HepG2 (cell line): ENCODE data around the gene SS18L1. TPM values are rescaled to one million over a fixed set of nuclear protein-coding genes. Genes with fewer than 3 reads are reported as not detected.

ENCODE experiments used
- AKAP8 ChIP-seq: sonication (generic); formaldehyde crosslinking; IDR thresholded peaks from 2 replicates; pipeline ENCODE4 v1.5.1; 2020; ENCODE audit warnings: mild to moderate bottlenecking, missing genetic modification reagents
- GFI1 ChIP-seq: sonication (generic); formaldehyde crosslinking; IDR thresholded peaks from 2 replicates; pipeline ENCODE4 v1.5.0; 2020; ENCODE audit warnings: missing genetic modification reagents, mild to moderate bottlenecking, borderline replicate concordance
- HNRNPLL ChIP-seq: fragments of 200-400 bp; formaldehyde crosslinking; IDR thresholded peaks from 2 replicates; pipeline ENCODE4 v1.6.1; 2017; ENCODE audit warnings: mild to moderate bottlenecking, low read depth, low read length; ENCODE audit not compliant: poor library complexity, severe bottlenecking
- MAFG ChIP-seq: sonication (generic); formaldehyde crosslinking; IDR thresholded peaks from 2 replicates; pipeline ENCODE4 v1.5.1; 2020; ENCODE audit warnings: mild to moderate bottlenecking, missing genetic modification reagents
- MEIS2 ChIP-seq: sonication (generic); formaldehyde crosslinking; IDR thresholded peaks from 2 replicates; pipeline ENCODE4 v1.9.0; 2021; ENCODE audit warnings: mild to moderate bottlenecking, missing genetic modification reagents
- MIER3 ChIP-seq: IDR thresholded peaks from 2 replicates; pipeline ENCODE4 v1.6.1; 2016; ENCODE audit warnings: missing compliant biosample characterization, borderline replicate concordance
- MXI1 ChIP-seq: IDR thresholded peaks from 3 replicates; pipeline ENCODE4 v1.6.1; 2012; ENCODE audit warnings: low read depth, low read length, inconsistent platforms, borderline replicate concordance
- NFE2L1 ChIP-seq: sonication (generic); formaldehyde crosslinking; IDR thresholded peaks from 2 replicates; pipeline ENCODE4 v1.4.0; 2020; ENCODE audit warnings: missing genetic modification reagents, mild to moderate bottlenecking, borderline replicate concordance
- PCBP2 ChIP-seq: fragments of 200-400 bp; formaldehyde crosslinking; optimal IDR thresholded peaks from 2 replicates; pipeline ENCODE3; 2018; ENCODE audit warnings: low read length, low read depth; ENCODE audit not compliant: poor library complexity, severe bottlenecking
- RAD51 ChIP-seq: fragments of 450-650 bp; IDR thresholded peaks from 2 replicates; pipeline ENCODE4 v1.6.1; 2016; ENCODE audit warnings: borderline replicate concordance
- RFXAP ChIP-seq: sonication (generic); formaldehyde crosslinking; IDR thresholded peaks from 2 replicates; pipeline ENCODE4 v1.4.0; 2020; ENCODE audit warnings: missing genetic modification reagents, borderline replicate concordance
- TAF15 ChIP-seq: fragments of 200-400 bp; formaldehyde crosslinking; IDR thresholded peaks from one replicate; pipeline ENCODE4 v1.6.1; 2018; ENCODE audit warnings: mild to moderate bottlenecking, low read depth, low read length; ENCODE audit not compliant: poor library complexity, severe bottlenecking
- THAP11 ChIP-seq: IDR thresholded peaks from 2 replicates; pipeline ENCODE4 v1.6.1; 2016; ENCODE audit warnings: missing biosample characterization, missing genetic modification reagents
- YEATS2 ChIP-seq: sonication (generic); formaldehyde crosslinking; IDR thresholded peaks from 2 replicates; pipeline ENCODE4 v1.4.0; 2020; ENCODE audit warnings: missing genetic modification reagents, borderline replicate concordance
- ZBTB1 ChIP-seq: sonication (generic); formaldehyde crosslinking; IDR thresholded peaks from 2 replicates; pipeline ENCODE4 v1.4.0; 2020; ENCODE audit warnings: missing genetic modification reagents, borderline replicate concordance
- ZBTB8A ChIP-seq: sonication (generic); formaldehyde crosslinking; IDR thresholded peaks from 2 replicates; pipeline ENCODE4 v1.4.0; 2020; ENCODE audit warnings: mild to moderate bottlenecking, low read depth, missing genetic modification reagents, borderline replicate concordance
- ZNF441 ChIP-seq: sonication (generic); formaldehyde crosslinking; IDR thresholded peaks from 2 replicates; pipeline ENCODE4 v1.7.0; 2021; ENCODE audit warnings: missing genetic modification reagents, borderline replicate concordance
- ZNF510 ChIP-seq: sonication (generic); formaldehyde crosslinking; IDR thresholded peaks from 2 replicates; pipeline ENCODE4 v1.4.0; 2020; ENCODE audit warnings: low read depth, mild to moderate bottlenecking, missing genetic modification reagents
- ZNF674 ChIP-seq: sonication (generic); formaldehyde crosslinking; IDR thresholded peaks from 2 replicates; pipeline ENCODE4 v1.5.0; 2020; ENCODE audit warnings: low read depth, mild to moderate bottlenecking, missing genetic modification reagents
- ZNF850 ChIP-seq: sonication (generic); formaldehyde crosslinking; conservative IDR thresholded peaks from 2 replicates; pipeline ENCODE4 v1.9.0; 2021; ENCODE audit warnings: mild to moderate bottlenecking, missing genetic modification reagents
- polyA plus RNA-seq, 8 experiments: library from polyadenylated mRNA; depleted of rRNA in 3 of 8; stranded (reverse) in 7 of 8; unstranded in 1 of 8; fragments of >200 nt; fragmentation: Illumina TruSeq in 4 of 8; extraction: Trizol in 4 of 8; gene quantifications; 2 replicates each; pipeline versions ENCODE4 v1.2.1 to v1.2.3, GENCODE V29; 2011 to 2016; ENCODE audit warnings: low read depth in 4 of 8, missing spikeins in 1 of 8, mixed read lengths in 1 of 8; ENCODE audit not compliant: insufficient read depth in 1 of 8
- total RNA-seq, 5 experiments: library from RNA; depleted of rRNA; stranded (reverse); fragments of >200 nt; fragmentation: Illumina TruSeq; extraction: Trizol; gene quantifications; 2 replicates each; pipeline ENCODE4 v1.2.3, GENCODE V29; 2016; ENCODE audit warnings: low read depth in 1 of 5
- TF ChIP-seq, protein P1 (sequence below): sonication (generic); formaldehyde crosslinking; IDR thresholded peaks from 2 replicates; pipeline ENCODE4 v1.8.1; 2023; ENCODE audit warnings: mild to moderate bottlenecking, missing genetic modification reagents
- TF ChIP-seq, protein P2 (sequence below): sonication (generic); formaldehyde crosslinking; IDR thresholded peaks from 2 replicates; pipeline ENCODE4 v1.5.0; 2020; ENCODE audit warnings: missing genetic modification reagents
- TF ChIP-seq, protein P3 (sequence below): sonication (generic); formaldehyde crosslinking; IDR thresholded peaks from 2 replicates; pipeline ENCODE4 v1.4.0; 2020; ENCODE audit warnings: missing genetic modification reagents
- TF ChIP-seq, protein P4 (sequence below): sonication (generic); formaldehyde crosslinking; IDR thresholded peaks from 2 replicates; pipeline ENCODE4 v1.4.0; 2020; ENCODE audit warnings: missing genetic modification reagents

Gene SS18L1
- total and polyA plus RNA-seq, 2 of the 13 experiments (the other 11 are each of a cell fraction or from before 2014, with no cell fraction given), result 17.8 to 27.6 TPM

DNA sequence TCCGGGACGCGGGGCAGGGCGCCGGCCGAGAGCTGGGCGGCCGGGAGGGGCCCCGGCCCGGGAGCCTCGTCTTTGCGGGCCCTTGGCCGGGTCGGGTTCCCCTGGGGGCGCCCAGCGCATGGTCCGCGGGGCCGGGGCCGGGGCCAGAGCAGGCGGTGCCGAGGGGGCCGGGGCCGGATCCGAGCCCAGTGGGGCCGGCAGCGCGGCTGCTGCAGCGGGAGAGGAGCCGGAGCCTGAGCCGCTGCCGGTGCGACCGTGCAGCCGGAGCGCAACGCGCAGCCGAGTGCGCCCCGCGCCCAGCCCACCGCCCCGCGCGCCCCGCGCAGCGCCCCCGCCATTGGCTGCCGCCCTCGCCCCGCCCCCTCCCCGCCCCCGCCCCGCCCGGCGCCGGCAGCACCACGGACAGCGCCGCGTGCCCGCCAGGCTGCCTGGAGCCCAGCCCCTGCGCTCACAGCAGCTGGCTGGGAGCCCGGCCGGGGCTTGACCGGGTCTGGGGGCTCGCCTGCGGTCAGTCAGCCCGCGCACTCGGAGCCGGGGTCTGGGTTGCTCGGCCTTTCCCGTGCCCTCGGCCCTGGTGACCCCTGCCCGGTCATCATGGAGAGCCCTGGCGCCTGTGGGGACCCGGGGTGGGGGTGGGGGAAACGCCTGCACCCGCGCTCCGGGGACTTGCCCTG is 76.6 kb downstream of the SS18L1 start, which contains the start of gene HRH3 (continued):
- TF ChIP-seq RFXAP (no peak), ZBTB1 (CRISPR knock-in tag) (no peak), ZBTB8A (CRISPR knock-in tag) (no peak), GFI1 (peak; percentile 35; the same call in 1 of the 2 replicates), ZNF510 (no peak), AKAP8 (CRISPR knock-in tag) (0 out of 2 replicates have a peak, but pooled peaks have one; percentile 14), MXI1 (peak; percentile 88; the same call in 2 of the 3 replicates), HNRNPLL (no peak), RAD51 (no peak), MIER3 (CRISPR knock-in tag) (0 out of 2 replicates have a peak, but pooled peaks have one; percentile 43), NFE2L1 (no peak), ZNF441 (CRISPR knock-in tag) (peak; percentile 89), TAF15 (no peak), MAFG (CRISPR knock-in tag) (no peak), THAP11 (peak; percentile 68), ZNF674 (CRISPR knock-in tag) (0 out of 2 replicates have a peak, but pooled peaks have one; percentile 38), MEIS2 (CRISPR knock-in tag) (peak; percentile 93), YEATS2 (CRISPR knock-in tag) (no peak), PCBP2 (no peak), ZNF850 (CRISPR knock-in tag) (no peak)
- TF ChIP-seq, protein P1, sequence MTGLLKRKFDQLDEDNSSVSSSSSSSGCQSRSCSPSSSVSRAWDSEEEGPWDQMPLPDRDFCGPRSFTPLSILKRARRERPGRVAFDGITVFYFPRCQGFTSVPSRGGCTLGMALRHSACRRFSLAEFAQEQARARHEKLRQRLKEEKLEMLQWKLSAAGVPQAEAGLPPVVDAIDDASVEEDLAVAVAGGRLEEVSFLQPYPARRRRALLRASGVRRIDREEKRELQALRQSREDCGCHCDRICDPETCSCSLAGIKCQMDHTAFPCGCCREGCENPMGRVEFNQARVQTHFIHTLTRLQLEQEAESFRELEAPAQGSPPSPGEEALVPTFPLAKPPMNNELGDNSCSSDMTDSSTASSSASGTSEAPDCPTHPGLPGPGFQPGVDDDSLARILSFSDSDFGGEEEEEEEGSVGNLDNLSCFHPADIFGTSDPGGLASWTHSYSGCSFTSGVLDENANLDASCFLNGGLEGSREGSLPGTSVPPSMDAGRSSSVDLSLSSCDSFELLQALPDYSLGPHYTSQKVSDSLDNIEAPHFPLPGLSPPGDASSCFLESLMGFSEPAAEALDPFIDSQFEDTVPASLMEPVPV (CRISPR knock-in tag), result no peak
- TF ChIP-seq, protein P2, sequence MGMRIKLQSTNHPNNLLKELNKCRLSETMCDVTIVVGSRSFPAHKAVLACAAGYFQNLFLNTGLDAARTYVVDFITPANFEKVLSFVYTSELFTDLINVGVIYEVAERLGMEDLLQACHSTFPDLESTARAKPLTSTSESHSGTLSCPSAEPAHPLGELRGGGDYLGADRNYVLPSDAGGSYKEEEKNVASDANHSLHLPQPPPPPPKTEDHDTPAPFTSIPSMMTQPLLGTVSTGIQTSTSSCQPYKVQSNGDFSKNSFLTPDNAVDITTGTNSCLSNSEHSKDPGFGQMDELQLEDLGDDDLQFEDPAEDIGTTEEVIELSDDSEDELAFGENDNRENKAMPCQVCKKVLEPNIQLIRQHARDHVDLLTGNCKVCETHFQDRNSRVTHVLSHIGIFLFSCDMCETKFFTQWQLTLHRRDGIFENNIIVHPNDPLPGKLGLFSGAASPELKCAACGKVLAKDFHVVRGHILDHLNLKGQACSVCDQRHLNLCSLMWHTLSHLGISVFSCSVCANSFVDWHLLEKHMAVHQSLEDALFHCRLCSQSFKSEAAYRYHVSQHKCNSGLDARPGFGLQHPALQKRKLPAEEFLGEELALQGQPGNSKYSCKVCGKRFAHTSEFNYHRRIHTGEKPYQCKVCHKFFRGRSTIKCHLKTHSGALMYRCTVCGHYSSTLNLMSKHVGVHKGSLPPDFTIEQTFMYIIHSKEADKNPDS (CRISPR knock-in tag), result no peak
- TF ChIP-seq, protein P3, sequence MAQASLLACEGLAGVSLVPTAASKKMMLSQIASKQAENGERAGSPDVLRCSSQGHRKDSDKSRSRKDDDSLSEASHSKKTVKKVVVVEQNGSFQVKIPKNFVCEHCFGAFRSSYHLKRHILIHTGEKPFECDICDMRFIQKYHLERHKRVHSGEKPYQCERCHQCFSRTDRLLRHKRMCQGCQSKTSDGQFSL (CRISPR knock-in tag), result no peak; the same call in 1 of the 2 replicates
- TF ChIP-seq, protein P4, sequence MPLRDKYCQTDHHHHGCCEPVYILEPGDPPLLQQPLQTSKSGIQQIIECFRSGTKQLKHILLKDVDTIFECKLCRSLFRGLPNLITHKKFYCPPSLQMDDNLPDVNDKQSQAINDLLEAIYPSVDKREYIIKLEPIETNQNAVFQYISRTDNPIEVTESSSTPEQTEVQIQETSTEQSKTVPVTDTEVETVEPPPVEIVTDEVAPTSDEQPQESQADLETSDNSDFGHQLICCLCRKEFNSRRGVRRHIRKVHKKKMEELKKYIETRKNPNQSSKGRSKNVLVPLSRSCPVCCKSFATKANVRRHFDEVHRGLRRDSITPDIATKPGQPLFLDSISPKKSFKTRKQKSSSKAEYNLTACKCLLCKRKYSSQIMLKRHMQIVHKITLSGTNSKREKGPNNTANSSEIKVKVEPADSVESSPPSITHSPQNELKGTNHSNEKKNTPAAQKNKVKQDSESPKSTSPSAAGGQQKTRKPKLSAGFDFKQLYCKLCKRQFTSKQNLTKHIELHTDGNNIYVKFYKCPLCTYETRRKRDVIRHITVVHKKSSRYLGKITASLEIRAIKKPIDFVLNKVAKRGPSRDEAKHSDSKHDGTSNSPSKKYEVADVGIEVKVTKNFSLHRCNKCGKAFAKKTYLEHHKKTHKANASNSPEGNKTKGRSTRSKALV, result peak; percentile 76
